ENCODE measurements around the gene PTRH1. TPM values are rescaled to one million over a fixed set of nuclear protein-coding genes. Genes with fewer than 3 reads are reported as not detected.

Gene PTRH1
- polyA plus RNA-seq, 1 of the 3 experiments (the other 2 are of a cell fraction), result 42.2 TPM

DNA sequence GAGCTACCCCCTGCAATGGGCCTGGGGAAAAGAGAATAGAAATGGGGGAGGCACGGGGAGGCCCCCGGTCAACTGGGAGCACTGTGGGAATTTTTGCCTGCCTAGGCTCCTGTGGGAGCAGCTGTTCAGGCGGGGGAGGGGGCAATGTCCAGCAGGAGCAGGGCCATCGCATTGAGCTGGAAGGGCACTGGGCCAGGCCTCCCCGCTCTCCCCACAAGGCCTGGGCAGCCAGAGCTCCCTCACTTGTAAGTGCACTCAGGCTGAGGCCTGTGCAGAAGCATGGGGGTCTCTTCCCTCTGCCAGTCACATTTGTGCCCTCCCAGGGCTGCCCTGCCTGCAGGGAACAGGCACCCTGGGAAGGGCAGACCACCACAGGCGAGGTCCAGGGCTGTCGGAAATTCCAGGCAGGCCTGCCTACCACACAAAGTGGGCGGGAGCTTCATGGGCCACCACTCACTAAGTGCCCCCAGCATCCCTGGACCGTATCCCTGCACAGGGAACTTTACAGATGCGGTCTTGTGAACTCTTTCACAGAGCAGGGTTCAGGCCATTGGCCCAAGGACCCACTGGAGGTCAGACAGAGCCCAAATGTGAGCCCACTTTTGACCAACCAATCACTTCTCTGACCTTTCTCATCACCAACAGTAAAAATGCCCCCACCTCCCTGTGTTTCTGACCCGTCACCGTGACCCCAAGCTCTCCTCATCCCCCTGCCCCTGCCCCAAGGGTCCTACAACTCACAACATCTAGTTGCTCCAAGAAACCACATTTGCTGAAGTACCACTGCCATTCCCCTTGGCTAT is 9.7 kb downstream of the PTRH1 start:
- peak overlapping the region in 1 of 2 experiments; percentile 23; a peak in 1 of 4 replicates for H3K27ac ChIP-seq (ENCODE audit: low read depth in 2 of 2, low read length in 1 of 2)
- H3K27me3 ChIP-seq (ENCODE audit: insufficient read depth), result no peaks in the 10 kb centered on the region
- H3K36me3 ChIP-seq (replicated peaks in 1 of 2; ENCODE audit: control insufficient read depth in 1 of 2, insufficient read depth in 2 of 2, low read length in 1 of 2), result no peaks in the 10 kb centered on the region
- peaks cover 0 to 28% of the 10 kb centered on the region in 2 experiments; a peak in 1 of 4 replicates for H3K4me1 ChIP-seq (ENCODE audit: control insufficient read depth in 1 of 2, insufficient read depth in 2 of 2, low read depth in 1 of 2, low read length in 1 of 2)
- whole genome bisulfite sequencing (ENCODE audit: low lambda C conversion rate), result 91% methylated on average over 8 of the region's 12 CpGs
- ChIA-PET CTCF (interaction anchor here (0.7 to 3.7 kb wide), 6 partner anchors 29 to 168 kb away, joined by 3 to 14 read pairs (median 3); partner anchors contain the start of gene TOR2A), POLR2A (interaction anchor here (1.3 kb wide), 1 partner anchor 29 kb away, joined by 5 read pairs; the partner anchor contains the start of gene TOR2A)
- H3K9ac ChIP-seq, result no peak overlapping the region
- H3K4me2 ChIP-seq, result no peak overlapping the region
- H3K9me2 ChIP-seq, result no peaks in the 10 kb centered on the region
- H2AFZ ChIP-seq (ENCODE audit: low read depth), result no peak overlapping the region
- TF ChIP-seq YY1 (IDR thresholded peaks at IDR 0.05; ENCODE audit: low read depth), result no peak
- TF ChIP-seq, protein P1, sequence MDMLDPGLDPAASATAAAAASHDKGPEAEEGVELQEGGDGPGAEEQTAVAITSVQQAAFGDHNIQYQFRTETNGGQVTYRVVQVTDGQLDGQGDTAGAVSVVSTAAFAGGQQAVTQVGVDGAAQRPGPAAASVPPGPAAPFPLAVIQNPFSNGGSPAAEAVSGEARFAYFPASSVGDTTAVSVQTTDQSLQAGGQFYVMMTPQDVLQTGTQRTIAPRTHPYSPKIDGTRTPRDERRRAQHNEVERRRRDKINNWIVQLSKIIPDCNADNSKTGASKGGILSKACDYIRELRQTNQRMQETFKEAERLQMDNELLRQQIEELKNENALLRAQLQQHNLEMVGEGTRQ (IDR thresholded peaks at IDR 0.05; ENCODE audit: borderline replicate concordance, low read depth, low read length), result no peak
- no peak for TF ChIP-seq EZH2phosphoT487 (IDR thresholded peaks at IDR 0.05; ENCODE audit: borderline replicate concordance, low read depth)
- TF ChIP-seq EP300 (IDR thresholded peaks at IDR 0.05; ENCODE audit: borderline replicate concordance in 1 of 2, low read depth in 1 of 2, low read length in 1 of 2), result no peak
- TF ChIP-seq, protein P2, sequence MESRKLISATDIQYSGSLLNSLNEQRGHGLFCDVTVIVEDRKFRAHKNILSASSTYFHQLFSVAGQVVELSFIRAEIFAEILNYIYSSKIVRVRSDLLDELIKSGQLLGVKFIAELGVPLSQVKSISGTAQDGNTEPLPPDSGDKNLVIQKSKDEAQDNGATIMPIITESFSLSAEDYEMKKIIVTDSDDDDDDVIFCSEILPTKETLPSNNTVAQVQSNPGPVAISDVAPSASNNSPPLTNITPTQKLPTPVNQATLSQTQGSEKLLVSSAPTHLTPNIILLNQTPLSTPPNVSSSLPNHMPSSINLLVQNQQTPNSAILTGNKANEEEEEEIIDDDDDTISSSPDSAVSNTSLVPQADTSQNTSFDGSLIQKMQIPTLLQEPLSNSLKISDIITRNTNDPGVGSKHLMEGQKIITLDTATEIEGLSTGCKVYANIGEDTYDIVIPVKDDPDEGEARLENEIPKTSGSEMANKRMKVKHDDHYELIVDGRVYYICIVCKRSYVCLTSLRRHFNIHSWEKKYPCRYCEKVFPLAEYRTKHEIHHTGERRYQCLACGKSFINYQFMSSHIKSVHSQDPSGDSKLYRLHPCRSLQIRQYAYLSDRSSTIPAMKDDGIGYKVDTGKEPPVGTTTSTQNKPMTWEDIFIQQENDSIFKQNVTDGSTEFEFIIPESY (IDR thresholded peaks at IDR 0.05; ENCODE audit: borderline replicate concordance, low read depth), result no peak
- TF ChIP-seq, protein P3, sequence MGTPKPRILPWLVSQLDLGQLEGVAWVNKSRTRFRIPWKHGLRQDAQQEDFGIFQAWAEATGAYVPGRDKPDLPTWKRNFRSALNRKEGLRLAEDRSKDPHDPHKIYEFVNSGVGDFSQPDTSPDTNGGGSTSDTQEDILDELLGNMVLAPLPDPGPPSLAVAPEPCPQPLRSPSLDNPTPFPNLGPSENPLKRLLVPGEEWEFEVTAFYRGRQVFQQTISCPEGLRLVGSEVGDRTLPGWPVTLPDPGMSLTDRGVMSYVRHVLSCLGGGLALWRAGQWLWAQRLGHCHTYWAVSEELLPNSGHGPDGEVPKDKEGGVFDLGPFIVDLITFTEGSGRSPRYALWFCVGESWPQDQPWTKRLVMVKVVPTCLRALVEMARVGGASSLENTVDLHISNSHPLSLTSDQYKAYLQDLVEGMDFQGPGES (IDR thresholded peaks at IDR 0.05; ENCODE audit: low read depth, low read length), result no peak
- TF ChIP-seq FOXJ3 (CRISPR knock-in tag; IDR thresholded peaks at IDR 0.05), result no peak
- no peak for TF ChIP-seq ELF1 (IDR thresholded peaks at IDR 0.05)
- TF ChIP-seq MEF2A (IDR thresholded peaks at IDR 0.05; ENCODE audit: borderline replicate concordance, low read depth), result no peak
- no peak for TF ChIP-seq RCOR1 (IDR thresholded peaks at IDR 0.05; ENCODE audit: low read length)
- no peak for TF ChIP-seq TCF12 (IDR thresholded peaks at IDR 0.05)
- no peak for TF ChIP-seq POLR2AphosphoS5 (IDR thresholded peaks at IDR 0.05; ENCODE audit: low read depth, low read length)
- TF ChIP-seq CHD2 (IDR thresholded peaks at IDR 0.05; ENCODE audit: low read length, partially characterized antibody), result no peak
- no peak for TF ChIP-seq NFIC (IDR thresholded peaks at IDR 0.05; ENCODE audit: borderline replicate concordance)
- no peak for TF ChIP-seq TEAD4 (IDR thresholded peaks at IDR 0.05; ENCODE audit: borderline replicate concordance, insufficient read depth)
- TF ChIP-seq NRF1 (IDR thresholded peaks at IDR 0.05; ENCODE audit: low read depth, low read length), result no peak
- H3K9me3 ChIP-seq, result no peaks in the 10 kb centered on the region
- peak; percentile 62 for DNase-seq
- no peaks in the 10 kb centered on the region for H4K20me1 ChIP-seq (ENCODE audit: insufficient read depth)
- H3K4me3 ChIP-seq (ENCODE audit: low read depth in 2 of 2, low read length in 1 of 2), result no peak overlapping the region
- H3F3A ChIP-seq (replicated peaks; ENCODE audit: insufficient read depth), result no peaks in the 10 kb centered on the region
- H3K79me2 ChIP-seq (ENCODE audit: insufficient read depth), result no peaks in the 10 kb centered on the region
